ENCODE measurements around the gene TAPBP. TPM values are rescaled to one million over a fixed set of nuclear protein-coding genes. Genes with fewer than 3 reads are reported as not detected.
"Not testable (repeated sequence)": the region's sequence is repeated elsewhere in the genome, so short reads cannot be mapped to it uniquely, and the experiment has no call there.

The TAPBP gene
- total RNA-seq, 2 experiments from 2014 or later, result 164 to 190 TPM

DNA sequence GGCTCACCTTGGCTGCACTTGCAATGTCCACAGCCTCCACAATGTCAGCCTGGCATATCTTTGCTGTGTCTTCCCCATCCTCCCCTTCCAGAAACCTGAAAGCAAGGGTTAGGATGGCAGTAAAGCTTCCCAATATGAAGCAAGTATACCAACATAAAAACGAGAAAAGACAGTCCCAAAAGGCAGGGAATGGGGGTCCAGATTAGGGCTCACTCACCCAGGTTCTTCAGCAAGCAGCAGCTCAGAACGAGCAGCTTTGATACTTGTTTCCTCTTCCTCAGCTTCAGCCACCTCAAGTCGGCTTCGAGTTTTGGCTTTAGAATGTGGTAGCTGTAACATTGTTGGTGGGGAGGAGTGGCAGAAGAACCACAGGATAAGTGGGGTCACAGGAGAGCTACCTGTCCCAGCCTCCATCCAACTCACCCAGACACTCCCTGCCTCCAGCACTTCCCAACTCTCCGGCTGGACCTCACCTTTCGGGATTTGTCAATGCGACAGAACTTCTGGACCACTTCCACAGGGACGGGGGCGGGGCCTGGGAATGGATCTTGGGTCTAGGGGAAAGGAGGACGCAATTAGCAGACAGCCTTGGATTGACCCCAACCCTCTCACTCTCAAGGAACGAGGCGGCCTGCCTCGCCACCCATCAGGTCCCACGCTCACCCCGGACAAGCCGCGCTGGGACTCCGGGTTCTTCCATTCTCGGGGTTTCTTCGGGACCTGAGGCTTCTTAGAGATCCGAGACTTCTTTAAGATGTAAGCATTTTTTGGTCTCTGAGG, 25.5 kb downstream of the TAPBP start:
- peak overlapping the region; percentile 97 for H3K27ac Mint-ChIP-seq
- intact Hi-C loops (cut with DNase I, micrococcal nuclease), result loop anchor here in 1 of 2 experiments (2.0 to 5.0 kb wide), 2 partner anchors 122 to 1111 kb away; partner anchors contain the start of genes AGPAT1, PHF1 and RNF5
- DNase-seq (no peak), ATAC-seq (no peak)
- CTCF ChIA-PET, result interaction anchor here (0.5 to 3.0 kb wide), 10 partner anchors 10 to 421 kb away, joined by 3 to 17 read pairs (median 5); partner anchors contain the start of genes B3GALT4, HLA-DPA1, RGL2 and RPS18
- H3K27me3 Mint-ChIP-seq, result no peaks in the 10 kb centered on the region
- peak overlapping the region; percentile 98 for H3K4me3 Mint-ChIP-seq
- H3K36me3 Mint-ChIP-seq (ENCODE audit: low read depth), result peaks cover 53% of the 10 kb centered on the region
- peaks cover 37% of the 10 kb centered on the region for H3K4me1 Mint-ChIP-seq
- H3K9me3 Mint-ChIP-seq (ENCODE audit: low read depth), result no peaks in the 10 kb centered on the region
- POLR2A ChIA-PET, result interaction anchor here (0.6 to 2.9 kb wide), 8 partner anchors 11 to 131 kb away, joined by 3 to 25 read pairs (median 4); partner anchors contain the start of genes B3GALT4, RGL2, RPS18 and VPS52

- intact Hi-C loops (cut with DNase I, micrococcal nuclease), result loop anchor here in 1 of 2 experiments (5.0 kb wide), 1 partner anchor 1110 kb away; the partner anchor contains the start of genes AGPAT1 and RNF5
- CTCF ChIA-PET, result interaction anchor here (0.5 to 2.3 kb wide), 4 partner anchors 12 to 307 kb away, joined by 3 to 17 read pairs (median 4); partner anchors contain the start of gene RGL2
- no peaks in the 10 kb centered on the region for H3K9me3 Mint-ChIP-seq (ENCODE audit: low read depth)
- H3K4me3 Mint-ChIP-seq, result peak overlapping the region; percentile 98
- peaks cover 48% of the 10 kb centered on the region for H3K36me3 Mint-ChIP-seq (ENCODE audit: low read depth)
- ATAC-seq (no peak), DNase-seq (no peak)
- H3K27ac Mint-ChIP-seq, result peak overlapping the region; percentile 55
- no peaks in the 10 kb centered on the region for H3K27me3 Mint-ChIP-seq
- H3K4me1 Mint-ChIP-seq, result peaks cover 37% of the 10 kb centered on the region
- POLR2A ChIA-PET, result interaction anchor here (1.4 to 2.4 kb wide), 2 partner anchors 10 to 12 kb away, joined by 5 to 14 read pairs; partner anchors contain the start of genes B3GALT4 and RGL2
Observed at GRCh38 chr6:33286946-33287914, 26.6 kb downstream of the TAPBP start.

DNA sequence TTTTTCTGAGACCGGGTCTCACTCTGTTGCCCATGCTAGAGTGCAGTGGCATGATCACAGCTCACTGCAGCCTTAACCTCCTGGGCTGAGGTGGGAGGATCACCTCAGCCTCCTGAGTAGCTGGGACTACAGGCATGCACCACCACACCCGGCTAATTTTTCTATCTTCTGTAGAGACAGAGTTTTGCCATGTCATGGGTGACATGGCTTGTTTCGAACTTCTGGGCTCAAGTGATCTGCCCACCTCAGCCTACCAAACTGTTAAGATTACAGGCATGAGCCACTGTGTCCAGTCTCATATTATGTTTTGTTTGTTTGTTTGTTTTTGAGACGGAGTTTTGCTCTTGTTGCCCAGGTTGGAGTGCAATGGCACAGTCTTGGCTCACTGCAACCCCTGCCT, 28.7 kb downstream of the TAPBP start:
- Mint-ChIP-seq H3K36me3 (ENCODE audit: low read depth) (peaks cover 34% of the 10 kb centered on the region), H3K4me1 (peaks cover 24% of the 10 kb centered on the region)
- intact Hi-C loops (cut with DNase I, micrococcal nuclease), result loop anchor here in 1 of 2 experiments (5.0 kb wide), 1 partner anchor 1108 kb away; the partner anchor contains the start of genes AGPAT1 and RNF5
- H3K9me3 Mint-ChIP-seq (ENCODE audit: low read depth); H3K4me3 Mint-ChIP-seq; H3K27me3 Mint-ChIP-seq; H3K27ac Mint-ChIP-seq; CTCF ChIA-PET; POLR2A ChIA-PET; DNase-seq; ATAC-seq: not testable (repeated sequence)

- intact Hi-C loops (cut with DNase I, micrococcal nuclease), result no loop called here
- ATAC-seq, result no peak
- CTCF ChIA-PET, result interaction anchor here (0.6 to 1.2 kb wide), 3 partner anchors 9 to 142 kb away, joined by 3 read pairs; partner anchors contain the start of genes RGL2, RPS18 and VPS52
- no peak for DNase-seq
- Mint-ChIP-seq H3K4me3 (no peak overlapping the region), H3K9me3 (ENCODE audit: low read depth) (no peaks in the 10 kb centered on the region), H3K36me3 (ENCODE audit: low read depth) (peaks cover 28% of the 10 kb centered on the region), H3K27ac (no peak overlapping the region), H3K4me1 (peaks cover 20% of the 10 kb centered on the region), H3K27me3 (no peaks in the 10 kb centered on the region)
- POLR2A ChIA-PET, result interaction anchor here (1.0 kb wide), 1 partner anchor 9 kb away, joined by 3 read pairs; the partner anchor contains the start of genes RPS18 and VPS52
Observed at GRCh38 chr6:33280539-33280938, 33.3 kb downstream of the TAPBP start.

DNA sequence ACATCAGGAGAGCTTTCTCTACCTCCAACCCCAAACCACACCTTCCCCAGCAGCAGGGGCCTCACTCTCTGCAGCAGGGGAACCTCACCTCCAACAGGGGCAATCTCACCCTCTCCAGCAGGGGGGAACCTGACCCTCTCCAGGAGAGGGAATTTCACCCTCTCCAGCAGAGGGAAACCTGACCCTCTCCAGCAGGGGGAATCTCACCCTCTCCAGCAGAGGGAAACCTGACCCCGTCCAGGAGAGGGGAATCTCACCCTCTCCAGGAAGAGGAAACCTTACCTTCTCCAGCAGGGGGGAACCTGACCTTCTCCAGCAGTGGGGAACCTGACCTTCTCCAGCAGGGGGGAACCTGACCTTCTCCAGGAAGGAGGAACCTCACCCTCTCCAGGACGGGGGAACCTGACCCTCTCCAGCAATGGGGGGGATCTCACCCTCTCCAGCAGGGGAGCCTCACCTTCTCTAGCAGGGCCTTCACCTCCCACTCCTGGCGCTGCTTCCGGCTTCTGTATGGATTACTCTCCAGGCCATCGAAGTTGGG, 33.8 kb downstream of the TAPBP start:
- DNase-seq, result peak; percentile 40
- no peak overlapping the region for H3K27ac Mint-ChIP-seq
- H3K36me3 Mint-ChIP-seq (ENCODE audit: low read depth), result peaks cover 33% of the 10 kb centered on the region
- no peak for ATAC-seq
- H3K9me3 Mint-ChIP-seq (ENCODE audit: low read depth), result no peaks in the 10 kb centered on the region
- H3K4me1 Mint-ChIP-seq, result peaks cover 24% of the 10 kb centered on the region
- CTCF ChIA-PET, result interaction anchor here (0.6 to 4.0 kb wide), 3 partner anchors 8 to 19 kb away, joined by 3 to 17 read pairs (median 3); partner anchors contain the start of genes PFDN6, RGL2, RPS18 and VPS52
- POLR2A ChIA-PET, result no interaction called here
- no peaks in the 10 kb centered on the region for H3K27me3 Mint-ChIP-seq
- intact Hi-C loops (cut with DNase I, micrococcal nuclease), result loop anchor here in 1 of 2 experiments (10.0 kb wide), 1 partner anchor 1305 kb away; the partner anchor contains the start of gene DXO
- H3K4me3 Mint-ChIP-seq, result no peak overlapping the region

DNA sequence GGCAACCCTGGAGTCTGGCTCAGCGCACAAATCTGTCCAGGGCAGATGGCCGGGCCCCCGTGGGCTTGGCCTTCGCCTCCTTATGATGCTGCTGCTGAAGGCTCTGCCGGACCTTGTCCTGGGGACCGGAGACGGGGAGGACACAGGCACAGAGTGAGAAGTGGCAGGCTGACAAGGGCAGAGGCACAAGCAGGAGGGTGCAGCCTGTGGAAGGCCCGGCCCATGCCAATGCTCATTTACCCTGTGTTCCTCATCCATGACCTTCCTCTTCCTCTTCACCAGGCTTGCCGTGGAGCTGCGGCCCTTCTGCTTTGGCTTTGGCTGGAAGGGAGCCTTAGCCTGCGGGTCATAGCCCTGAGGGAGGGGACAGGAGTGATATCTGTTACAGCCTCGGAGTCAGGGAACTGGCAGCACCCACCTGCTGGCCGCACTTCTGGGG, 34.6 kb downstream of the TAPBP start:
- ChIA-PET POLR2A (no interaction called here), CTCF (interaction anchor here (0.8 to 4.0 kb wide), 6 partner anchors 10 to 160 kb away, joined by 3 to 17 read pairs (median 3); partner anchors contain the start of genes PFDN6, WDR46 and ZBTB22)
- no peaks in the 10 kb centered on the region for H3K9me3 Mint-ChIP-seq (ENCODE audit: low read depth)
- peaks cover 35% of the 10 kb centered on the region for H3K36me3 Mint-ChIP-seq (ENCODE audit: low read depth)
- ATAC-seq (no peak), DNase-seq (no peak)
- no peaks in the 10 kb centered on the region for H3K27me3 Mint-ChIP-seq
- peaks cover 31% of the 10 kb centered on the region for H3K4me1 Mint-ChIP-seq
- intact Hi-C loops (cut with DNase I, micrococcal nuclease), result loop anchor here in 1 of 2 experiments (10.0 kb wide), 1 partner anchor 1304 kb away; the partner anchor contains the start of gene DXO
- no peak overlapping the region for H3K4me3 Mint-ChIP-seq
- no peak overlapping the region for H3K27ac Mint-ChIP-seq

- H3K4me3 Mint-ChIP-seq, result no peak overlapping the region
- peaks cover 38% of the 10 kb centered on the region for H3K36me3 Mint-ChIP-seq (ENCODE audit: low read depth)
- ChIA-PET CTCF (interaction anchor here (0.8 to 4.0 kb wide), 6 partner anchors 10 to 160 kb away, joined by 3 to 17 read pairs (median 3); partner anchors contain the start of genes PFDN6, WDR46 and ZBTB22), POLR2A (interaction anchor here (2.1 to 3.7 kb wide), 2 partner anchors 10 to 21 kb away, joined by 15 to 25 read pairs; partner anchors contain the start of genes PFDN6, RGL2 and WDR46)
- DNase-seq (no peak), ATAC-seq (no peak)
- H3K27me3 Mint-ChIP-seq, result no peaks in the 10 kb centered on the region
- peaks cover 33% of the 10 kb centered on the region for H3K4me1 Mint-ChIP-seq
- no peaks in the 10 kb centered on the region for H3K9me3 Mint-ChIP-seq (ENCODE audit: low read depth)
- no peak overlapping the region for H3K27ac Mint-ChIP-seq
- intact Hi-C loops (cut with DNase I, micrococcal nuclease), result loop anchor here in 1 of 2 experiments (10.0 kb wide), 1 partner anchor 1304 kb away; the partner anchor contains the start of gene DXO
Observed at GRCh38 chr6:33278810-33279209, 35.1 kb downstream of the TAPBP start.

DNA sequence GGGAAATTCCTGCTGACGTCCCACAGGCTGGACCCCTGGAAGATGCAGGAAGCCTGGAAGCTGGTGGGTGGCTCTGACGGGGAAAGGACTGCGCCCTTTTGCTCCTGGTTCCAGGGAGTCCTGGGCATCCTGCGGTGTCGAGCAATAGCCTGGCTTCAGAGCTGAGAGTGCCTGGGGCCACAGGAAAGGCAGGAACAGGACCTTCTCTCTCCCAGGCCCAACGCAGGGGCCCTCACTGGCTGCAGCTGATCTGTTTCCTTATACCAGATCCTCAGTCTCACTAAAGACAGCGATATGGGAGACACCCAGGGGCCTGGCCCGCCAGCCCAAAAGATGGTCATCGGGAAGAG, 35.5 kb downstream of the TAPBP start:
- peaks cover 42% of the 10 kb centered on the region for H3K36me3 Mint-ChIP-seq (ENCODE audit: low read depth)
- H3K4me3 Mint-ChIP-seq, result no peak overlapping the region
- DNase-seq (no peak), ATAC-seq (no peak)
- H3K9me3 Mint-ChIP-seq (ENCODE audit: low read depth), result no peaks in the 10 kb centered on the region
- intact Hi-C loops (cut with DNase I, micrococcal nuclease), result loop anchor here in 1 of 2 experiments (10.0 kb wide), 1 partner anchor 1304 kb away; the partner anchor contains the start of gene DXO
- POLR2A ChIA-PET, result interaction anchor here (1.8 to 3.7 kb wide), 3 partner anchors 11 to 40 kb away, joined by 10 to 25 read pairs (median 15); partner anchors contain the start of genes PFDN6, RGL2, WDR46 and ZBTB22
- H3K27ac Mint-ChIP-seq, result peak overlapping the region; percentile 92
- CTCF ChIA-PET, result interaction anchor here (0.8 to 4.0 kb wide), 7 partner anchors 11 to 159 kb away, joined by 3 to 17 read pairs (median 3); partner anchors contain the start of genes PFDN6, WDR46 and ZBTB22
- peaks cover 34% of the 10 kb centered on the region for H3K4me1 Mint-ChIP-seq
- H3K27me3 Mint-ChIP-seq, result no peaks in the 10 kb centered on the region

- H3K4me1 Mint-ChIP-seq, result peaks cover 36% of the 10 kb centered on the region
- peaks cover 48% of the 10 kb centered on the region for H3K36me3 Mint-ChIP-seq (ENCODE audit: low read depth)
- H3K27me3 Mint-ChIP-seq, result no peaks in the 10 kb centered on the region
- ATAC-seq (peak; percentile 6), DNase-seq (peak; percentile 57)
- intact Hi-C loops (cut with DNase I, micrococcal nuclease), result loop anchor here (1.0 to 10.0 kb wide), 7 partner anchors 11 to 1303 kb away; partner anchors contain the start of genes PFDN6 (in 2 of the 2), WDR46 (in 2 of the 2), CUTA (in 1 of the 2) and DXO (in 1 of the 2)
- POLR2A ChIA-PET, result interaction anchor here (0.6 to 3.7 kb wide), 15 partner anchors 9 to 383 kb away, joined by 3 to 25 read pairs (median 5); partner anchors contain the start of genes CUTA, KIFC1, PFDN6 and RGL2
- CTCF ChIA-PET, result interaction anchor here (0.6 to 4.0 kb wide), 11 partner anchors 11 to 154 kb away, joined by 3 to 17 read pairs (median 4); partner anchors contain the start of genes PFDN6, WDR46 and ZBTB22
- no peaks in the 10 kb centered on the region for H3K9me3 Mint-ChIP-seq (ENCODE audit: low read depth)
- peak overlapping the region; percentile 92 for H3K27ac Mint-ChIP-seq
- H3K4me3 Mint-ChIP-seq, result peak overlapping the region; percentile 91
Observed at GRCh38 chr6:33277663-33278391, 36.1 kb downstream of the TAPBP start.

All from activated CD4-positive, alpha-beta T cell treated with anti-CD3 and anti-CD28 coated beads for 36 hours (primary cell).